ENCODE measurements around the gene FUT9.

GRCh38 chr6:96197241-96197640 lies 181.5 kb downstream of the FUT9 start:
- TF ChIP-seq MAX (IDR thresholded peaks at IDR 0.05) (no peak), TEAD4 (IDR thresholded peaks at IDR 0.05) (no peak), EP300 (IDR thresholded peaks at IDR 0.05; ENCODE audit: borderline replicate concordance) (no peak), REST (IDR thresholded peaks at IDR 0.05; ENCODE audit: low read depth) (no peak), RAD21 (IDR thresholded peaks at IDR 0.05; ENCODE audit: low read depth) (no peak), CEBPB (IDR thresholded peaks at IDR 0.05) (no peak), YY1 (IDR thresholded peaks at IDR 0.05; ENCODE audit: low read depth) (no peak), NFIC (IDR thresholded peaks at IDR 0.05) (no peak), CREB1 (IDR thresholded peaks at IDR 0.05; ENCODE audit: low read depth) (no peak), TAF1 (IDR thresholded peaks at IDR 0.05; ENCODE audit: low read depth) (no peak), EGR1 (IDR thresholded peaks at IDR 0.05) (no peak), FOXM1 (IDR thresholded peaks at IDR 0.05; ENCODE audit: borderline replicate concordance, low read depth) (no peak), ZBTB7A (IDR thresholded peaks at IDR 0.05; ENCODE audit: low read depth) (no peak)
